MM.1S (cell line): ENCODE results near the gene ADRA2C.

Experiments used
- CTCF ChIP-seq: fragments of 300-600 bp; sonication (generic); IDR thresholded peaks from 2 replicates; pipeline ENCODE4 v1.5.1; 2016; ENCODE audit warnings: antibody characterized with exemption, low read length, mixed read lengths
- EZH2 ChIP-seq: fragments of 300-600 bp; sonication (generic); optimal IDR thresholded peaks from 2 replicates; pipeline ENCODE3; 2017; ENCODE audit warnings: low read depth, mild to moderate bottlenecking, antibody characterized with exemption, low read length, mixed read lengths
- EZH2phosphoT487 ChIP-seq: fragments of 300-600 bp; sonication (generic); IDR thresholded peaks from 2 replicates; pipeline ENCODE4 v1.6.1; 2018; ENCODE audit warnings: antibody characterized with exemption, low read length

DNA sequence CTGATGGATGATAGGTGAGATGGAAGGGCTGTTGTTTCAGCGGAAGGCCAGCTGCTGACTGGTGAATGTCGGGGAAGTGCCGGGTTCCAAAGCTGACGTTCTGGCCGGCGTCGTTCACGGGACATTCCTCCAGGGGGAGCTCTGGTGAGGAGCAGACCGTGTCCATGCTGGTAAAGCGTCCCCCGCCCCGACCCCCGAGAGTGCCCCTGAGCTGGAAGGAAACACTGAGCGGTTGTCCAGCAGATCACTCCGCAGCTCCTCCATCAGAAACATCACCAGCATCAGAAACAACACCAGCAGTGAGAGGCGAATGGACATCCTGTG lies 18.6 kb upstream of the ADRA2C start:
- TF ChIP-seq CTCF (peak; percentile 19; the same call in 1 of the 2 replicates), EZH2phosphoT487 (no peak), EZH2 (no peak)
